PC-9 (cell line): ENCODE data around the gene SFT2D2. TPM values are rescaled to one million over a fixed set of nuclear protein-coding genes. Genes with fewer than 3 reads are reported as not detected.

Experiments
- BruUV-seq: library from RNA; stranded (reverse); fragments of 400-500 nt; replicated peaks from 2 replicates; lab custom pipeline; 2021; lab: Mats Ljungman, UMichigan
- CTCF ChIA-PET: fragments of 300-600 bp; sonication (Branson Sonifier 250); formaldehyde crosslinking; loops from one replicate; lab custom pipeline; 2022; ENCODE audit warnings: antibody characterized with exemption; lab: Charles Lee
- POLR2A ChIA-PET: fragments of 300-600 bp; sonication (Branson Sonifier 250); formaldehyde crosslinking; loops from one replicate; lab custom pipeline; 2022; ENCODE audit warnings: antibody characterized with exemption; ENCODE audit not compliant: unreplicated experiment; lab: Charles Lee
- DNase-seq, 2 experiments: peaks; one replicate each; pipeline versions ENCODE4 v3.0.0 to v3.0.0-alpha.2; 2015 to 2022; ENCODE audit warnings: mixed read lengths in 1 of 2
- H2AFZ ChIP-seq: fragments of 200-600 bp; sonication (generic); 2 replicates; pipeline ENCODE4 v1.8.1; 2017; ENCODE audit warnings: antibody characterized with exemption
- H3F3A ChIP-seq: fragments of 200-600 bp; sonication (generic); 2 replicates; pipeline ENCODE4 v1.8.1; 2017; ENCODE audit warnings: antibody characterized with exemption, mild to moderate bottlenecking, low read depth; ENCODE audit not compliant: insufficient read depth
- H3K27ac ChIP-seq: fragments of 200-600 bp; sonication (generic); 2 replicates; pipeline ENCODE4 v1.6.1; 2016; ENCODE audit warnings: mixed run types
- H3K27me3 ChIP-seq: fragments of 200-600 bp; sonication (generic); 2 replicates; pipeline ENCODE4 v1.6.1; 2016; ENCODE audit warnings: low read depth, mixed run types; ENCODE audit not compliant: insufficient read depth
- H3K36me3 ChIP-seq: fragments of 200-600 bp; sonication (generic); 2 replicates; pipeline ENCODE4 v1.6.1; 2016; ENCODE audit warnings: low read depth, mixed run types
- H3K4me1 ChIP-seq: fragments of 200-600 bp; sonication (generic); replicated peaks from 2 replicates; pipeline ENCODE4 v1.6.1; 2016; ENCODE audit warnings: mixed run types; ENCODE audit not compliant: insufficient read depth
- H3K4me2 ChIP-seq: fragments of 200-600 bp; sonication (generic); 2 replicates; pipeline ENCODE4 v1.6.1; 2017; ENCODE audit warnings: mixed run types
- H3K4me3 ChIP-seq: fragments of 200-600 bp; sonication (generic); 2 replicates; pipeline ENCODE4 v1.6.1; 2016; ENCODE audit warnings: mixed run types
- H3K79me2 ChIP-seq: fragments of 200-600 bp; sonication (generic); 2 replicates; pipeline ENCODE4 v1.6.1; 2017; ENCODE audit warnings: low read depth, mixed run types
- H3K9me2 ChIP-seq: fragments of 200-600 bp; sonication (generic); 2 replicates; pipeline ENCODE4 v1.8.1; 2017; ENCODE audit warnings: mild to moderate bottlenecking; ENCODE audit not compliant: insufficient read depth
- H3K9me3 ChIP-seq: fragments of 200-600 bp; sonication (generic); 2 replicates; pipeline ENCODE4 v1.8.1; 2016; ENCODE audit warnings: low read depth; ENCODE audit not compliant: insufficient read depth
- H4K20me1 ChIP-seq: fragments of 200-600 bp; sonication (generic); 2 replicates; pipeline ENCODE4 v1.8.1; 2017; ENCODE audit not compliant: insufficient read depth
- CTCF ChIP-seq: fragments of 200-600 bp; sonication (generic); conservative IDR thresholded peaks from 2 replicates; pipeline ENCODE4 v1.6.1; 2017; ENCODE audit warnings: mixed run types, antibody characterized with exemption, mild to moderate bottlenecking, moderate library complexity
- EZH2 ChIP-seq: fragments of 200-600 bp; sonication (generic); IDR thresholded peaks from 2 replicates; pipeline ENCODE4 v1.8.0; 2017; ENCODE audit warnings: antibody characterized with exemption, low read depth
- intact Hi-C: fragments of 100-400 bp; cut with micrococcal nuclease; formaldehyde crosslinking; loops from one replicate; pipeline ENCODE4 v1.10.0; 2022; ENCODE audit not compliant: unreplicated experiment
- total RNA-seq: library from RNA; stranded (reverse); gene quantifications from 2 replicates; pipeline ENCODE4 v1.2.3, GENCODE V29; 2021

The SFT2D2 gene
- total RNA-seq, 1 experiment from 2014 or later: 66.8 TPM

GRCh38 chr1:168293356-168293755 lies 67.6 kb downstream of the SFT2D2 start:
- Histone ChIP-seq H3F3A (0 out of 2 replicates have a peak, but pooled peaks cover under 1% of the 10 kb centered on the region), H3K4me1 (no peaks in the 10 kb centered on the region), H2AFZ (no peak overlapping the region), H3K9me3 (no peaks in the 10 kb centered on the region), H3K36me3 (no peaks in the 10 kb centered on the region), H4K20me1 (no peaks in the 10 kb centered on the region), H3K4me2 (no peak overlapping the region), H3K27me3 (no peaks in the 10 kb centered on the region), H3K4me3 (no peak overlapping the region), H3K79me2 (no peaks in the 10 kb centered on the region), H3K9me2 (no peaks in the 10 kb centered on the region), H3K27ac (no peak overlapping the region)
- TF ChIP-seq CTCF (no peak), EZH2 (no peak)
- ChIA-PET CTCF (no interaction called here), POLR2A (no interaction called here)
- no peak for DNase-seq
- intact Hi-C loops: no loop called here
- no TSS peak for BruUV-seq

- Histone ChIP-seq H3K9me2 (no peaks in the 10 kb centered on the region), H3K36me3 (no peaks in the 10 kb centered on the region), H3K79me2 (no peaks in the 10 kb centered on the region), H2AFZ (no peak overlapping the region), H3K27me3 (no peaks in the 10 kb centered on the region), H3K9me3 (no peaks in the 10 kb centered on the region), H3K4me2 (no peak overlapping the region), H3K4me1 (peaks cover 2% of the 10 kb centered on the region; the same call in 1 of the 2 replicates), H3K4me3 (no peak overlapping the region), H3F3A (no peaks in the 10 kb centered on the region), H4K20me1 (no peaks in the 10 kb centered on the region), H3K27ac (no peak overlapping the region)
- intact Hi-C loops: no loop called here
- ChIA-PET POLR2A (no interaction called here), CTCF (interaction anchor here (0.5 to 1.0 kb wide), 2 partner anchors 60 to 927 kb away, joined by 3 to 4 read pairs; no protein-coding TSS in a partner anchor)
- BruUV-seq: no TSS peak
- no peak for TF ChIP-seq CTCF
- no peak for TF ChIP-seq EZH2
- DNase-seq: no peak
Measured at GRCh38 chr1:168295411-168296114, 69.8 kb downstream of the SFT2D2 start.

GRCh38 chr1:168297019-168297730 lies 71.4 kb downstream of the SFT2D2 start:
- ChIA-PET POLR2A (no interaction called here), CTCF (no interaction called here)
- no peaks in the 10 kb centered on the region for H3K36me3 ChIP-seq
- no TSS peak for BruUV-seq
- H3F3A ChIP-seq: peaks cover 8% of the 10 kb centered on the region
- H4K20me1 ChIP-seq: no peaks in the 10 kb centered on the region
- no peak for DNase-seq
- H3K4me2 ChIP-seq: no peak overlapping the region
- TF ChIP-seq CTCF: no peak
- no peak overlapping the region for H2AFZ ChIP-seq
- peaks cover 16% of the 10 kb centered on the region for H3K4me1 ChIP-seq
- intact Hi-C loops: no loop called here
- no peak overlapping the region for H3K4me3 ChIP-seq
- H3K79me2 ChIP-seq: no peaks in the 10 kb centered on the region
- H3K9me2 ChIP-seq: no peaks in the 10 kb centered on the region
- no peak overlapping the region for H3K27ac ChIP-seq
- no peaks in the 10 kb centered on the region for H3K9me3 ChIP-seq
- H3K27me3 ChIP-seq: no peaks in the 10 kb centered on the region
